GM23338 (cell line): Measurements from ENCODE around the gene SYT11. TPM values are rescaled to one million over a fixed set of nuclear protein-coding genes. Genes with fewer than 3 reads are reported as not detected.

Experiments used
- ATAC-seq: fragments of 200-7000 bp; cut with Tn5 transposase; 3 replicates; pipeline ENCODE4 v1.9.1; 2020
- DNase-seq: peaks from one replicate; pipeline ENCODE4 v3.0.0-alpha.2; 2015; ENCODE audit warnings: low spot score
- H2AFZ ChIP-seq: fragments of 200-600 bp; sonication (generic); 2 replicates; pipeline ENCODE4 v1.8.0; 2016; ENCODE audit warnings: antibody characterized with exemption, mild to moderate bottlenecking, moderate library complexity
- H3F3A ChIP-seq: fragments of 200-600 bp; sonication (generic); replicated peaks from 2 replicates; pipeline ENCODE4 v1.8.0; 2017; ENCODE audit warnings: antibody characterized with exemption, mixed run types, low read depth
- H3K27ac ChIP-seq: fragments of 200-600 bp; sonication (generic); 2 replicates; pipeline ENCODE4 v1.6.1; 2016; ENCODE audit warnings: low read depth
- H3K27me3 ChIP-seq: fragments of 200-600 bp; sonication (generic); 2 replicates; pipeline ENCODE4 v1.8.0; 2016; ENCODE audit warnings: mild to moderate bottlenecking, mixed run types, moderate library complexity; ENCODE audit not compliant: insufficient read depth
- H3K36me3 ChIP-seq: fragments of 200-600 bp; sonication (generic); 2 replicates; pipeline ENCODE4 v1.8.0; 2016; ENCODE audit warnings: mild to moderate bottlenecking; ENCODE audit not compliant: insufficient read depth
- H3K4me1 ChIP-seq: fragments of 200-600 bp; sonication (generic); 2 replicates; pipeline ENCODE4 v1.8.0; 2016; ENCODE audit warnings: mild to moderate bottlenecking, moderate library complexity; ENCODE audit not compliant: insufficient read depth
- H3K4me2 ChIP-seq: fragments of 200-600 bp; sonication (generic); 2 replicates; pipeline ENCODE4 v1.7.1; 2017; ENCODE audit warnings: mixed run types
- H3K4me3 ChIP-seq: fragments of 200-600 bp; sonication (generic); 2 replicates; pipeline ENCODE4 v1.6.1; 2016; ENCODE audit warnings: mixed run types
- H3K79me2 ChIP-seq: fragments of 200-600 bp; sonication (generic); replicated peaks from 2 replicates; pipeline ENCODE4 v1.8.0; 2017; ENCODE audit warnings: mild to moderate bottlenecking; ENCODE audit not compliant: insufficient read depth
- H3K9me2 ChIP-seq: fragments of 200-600 bp; sonication (generic); 2 replicates; pipeline ENCODE4 v1.8.0; 2017; ENCODE audit not compliant: insufficient read depth
- H4K20me1 ChIP-seq: fragments of 200-600 bp; sonication (generic); replicated peaks from 2 replicates; pipeline ENCODE4 v1.8.0; 2017; ENCODE audit warnings: mild to moderate bottlenecking; ENCODE audit not compliant: insufficient read depth
- H3K27ac Mint-ChIP-seq: 2 replicates; pipeline ENCODE4 v1.8.0; 2020; ENCODE audit warnings: inconsistent platforms, mild to moderate bottlenecking, moderate library complexity, mixed read lengths
- H3K27me3 Mint-ChIP-seq: 3 replicates; pipeline ENCODE4 v1.8.0; 2022; ENCODE audit warnings: low read depth, mild to moderate bottlenecking, moderate library complexity, mixed read lengths, inconsistent platforms; ENCODE audit not compliant: insufficient read depth, poor library complexity
- H3K36me3 Mint-ChIP-seq: 3 replicates; pipeline ENCODE4 v1.8.0; 2021; ENCODE audit warnings: low read depth, mild to moderate bottlenecking, inconsistent platforms, moderate library complexity, mixed read lengths
- H3K4me1 Mint-ChIP-seq: 3 replicates; pipeline ENCODE4 v1.8.0; 2020; ENCODE audit warnings: mild to moderate bottlenecking, inconsistent platforms, mixed read lengths
- H3K4me3 Mint-ChIP-seq: 3 replicates; pipeline ENCODE4 v1.8.0; 2021; ENCODE audit warnings: moderate library complexity, mild to moderate bottlenecking, inconsistent platforms, mixed read lengths
- H3K9me3 Mint-ChIP-seq: 3 replicates; pipeline ENCODE4 v1.8.0; 2020; ENCODE audit warnings: moderate library complexity, mild to moderate bottlenecking, inconsistent platforms, mixed read lengths
- CREB1 ChIP-seq: fragments of 250-450 bp; sonication (Bioruptor Pico); IDR thresholded peaks from 2 replicates; pipeline ENCODE4 v1.5.0; 2020; ENCODE audit warnings: low read depth, mild to moderate bottlenecking, moderate library complexity
- CTCF ChIP-seq, 2 experiments: fragments of 200-600 bp in 1 of 2; sonication (generic) in 1 of 2; conservative IDR thresholded peaks; 2 replicates each; pipeline versions ENCODE4 v1.5.1 to v1.6.1; 2016 to 2017; ENCODE audit warnings: antibody characterized with exemption in 2 of 2, low read depth in 2 of 2, mild to moderate bottlenecking in 2 of 2, moderate library complexity in 1 of 2
- ETS1 ChIP-seq: IDR thresholded peaks from 2 replicates; pipeline ENCODE4 v1.6.1; 2016; ENCODE audit warnings: antibody characterized with exemption
- EZH2 ChIP-seq: fragments of 200-600 bp; sonication (generic); IDR thresholded peaks from one replicate; pipeline ENCODE4 v1.8.0; 2017; ENCODE audit warnings: antibody characterized with exemption, mild to moderate bottlenecking, low read depth; ENCODE audit not compliant: unreplicated experiment
- EZH2phosphoT487 ChIP-seq: fragments of 200-600 bp; sonication (generic); IDR thresholded peaks from one replicate; pipeline ENCODE4 v1.8.1; 2018; ENCODE audit warnings: antibody characterized with exemption; ENCODE audit not compliant: unreplicated experiment
- JUNB ChIP-seq: IDR thresholded peaks from one replicate; pipeline ENCODE4 v1.6.1; 2016; ENCODE audit warnings: antibody characterized with exemption; ENCODE audit not compliant: unreplicated experiment
- NANOG ChIP-seq: IDR thresholded peaks from 2 replicates; pipeline ENCODE4 v1.6.1; 2016; ENCODE audit warnings: antibody characterized with exemption, borderline replicate concordance
- POLR2AphosphoS5 ChIP-seq: IDR thresholded peaks from 2 replicates; pipeline ENCODE4 v1.6.1; 2016; ENCODE audit warnings: antibody characterized with exemption, low read depth
- REST ChIP-seq: IDR thresholded peaks from one replicate; pipeline ENCODE4 v1.6.1; 2018; ENCODE audit warnings: antibody characterized with exemption; ENCODE audit not compliant: unreplicated experiment
- STAT1 ChIP-seq: IDR thresholded peaks from one replicate; pipeline ENCODE4 v1.6.1; 2016; ENCODE audit warnings: antibody characterized with exemption; ENCODE audit not compliant: unreplicated experiment
- ZNF114 ChIP-seq: fragments of 250-450 bp; sonication (Bioruptor Pico); IDR thresholded peaks from 2 replicates; pipeline ENCODE4 v1.5.0; 2020; ENCODE audit warnings: mild to moderate bottlenecking, moderate library complexity
- ZNF331 ChIP-seq: fragments of 250-450 bp; sonication (Bioruptor Pico); IDR thresholded peaks from 2 replicates; pipeline ENCODE4 v1.5.0; 2020; ENCODE audit warnings: low read depth, mild to moderate bottlenecking, moderate library complexity
- ZNF462 ChIP-seq: fragments of 250-450 bp; sonication (Bioruptor Pico); IDR thresholded peaks from 2 replicates; pipeline ENCODE4 v1.5.0; 2020; ENCODE audit warnings: mild to moderate bottlenecking, moderate library complexity
- polyA plus RNA-seq: library from polyadenylated mRNA; unstranded; fragments of >200 nt; fragmentation: Nextera tagmentation; extraction: Ambion mirVana; gene quantifications from 2 replicates; pipeline ENCODE4 v1.2.1, GENCODE V29; 2016
- total RNA-seq: library from RNA; depleted of rRNA; stranded (reverse); fragments of >200 nt; shearing (Covaris generic); gene quantifications from 2 replicates; pipeline ENCODE4 v1.2.3, GENCODE V29; 2014

The SYT11 gene
- total and polyA plus RNA-seq, 2 experiments from 2014 or later: 3.9 to 15.9 TPM

- Mint-ChIP-seq H3K4me1 (peaks cover 6% of the 10 kb centered on the region), H3K27ac (peak overlapping the region; percentile 83), H3K9me3 (no peaks in the 10 kb centered on the region), H3K4me3 (peak overlapping the region; percentile 80), H3K27me3 (peaks cover 14% of the 10 kb centered on the region), H3K36me3 (peaks cover 10% of the 10 kb centered on the region)
- DNase-seq: no peak
- Histone ChIP-seq H3K4me2 (peak overlapping the region; percentile 64), H3K36me3 (peaks cover 8% of the 10 kb centered on the region; the same call in 1 of the 2 replicates), H3F3A (peaks cover 16% of the 10 kb centered on the region), H2AFZ (no peak overlapping the region), H3K27ac (0 out of 2 replicates have a peak overlapping the region, but pooled peaks have one; percentile 24), H4K20me1 (peaks cover 2% of the 10 kb centered on the region; the same call in 1 of the 2 replicates), H3K4me1 (peaks cover 11% of the 10 kb centered on the region), H3K79me2 (peaks cover 30% of the 10 kb centered on the region), H3K9me2 (no peaks in the 10 kb centered on the region), H3K27me3 (no peaks in the 10 kb centered on the region), H3K4me3 (peak overlapping the region; percentile 46)
- TF ChIP-seq REST (no peak), EZH2phosphoT487 (no peak), STAT1 (no peak), ZNF114 (no peak), CTCF (conservative IDR thresholded peaks at IDR 0.05; ENCODE audit: low read depth in 2 of 2) (no peak), ZNF462 (no peak), CREB1 (CRISPR knock-in tag) (no peak), NANOG (no peak), EZH2 (no peak), ZNF331 (CRISPR knock-in tag) (no peak), ETS1 (no peak), JUNB (no peak), POLR2AphosphoS5 (no peak)
- ATAC-seq: no peak
These were observed 550 bp upstream of the SYT11 start for GRCh38 chr1:155858800-155859233.
